NCI-H460 (cell line): ENCODE results near the gene AP3M1. TPM values are rescaled to one million over a fixed set of nuclear protein-coding genes. Genes with fewer than 3 reads are reported as not detected.

Experiments
- DNase-seq: peaks from one replicate; pipeline ENCODE4 v3.0.0-alpha.2; 2016; ENCODE audit warnings: low read depth; ENCODE audit errors: extremely low read depth
- total RNA-seq: library from RNA; depleted of rRNA; stranded (reverse); fragments of >200 nt; shearing (Covaris generic); gene quantifications from 2 replicates; pipeline ENCODE4 v1.2.3, GENCODE V29; 2014

Gene AP3M1
- total RNA-seq, 1 experiment from 2014 or later = 60.6 TPM

DNA sequence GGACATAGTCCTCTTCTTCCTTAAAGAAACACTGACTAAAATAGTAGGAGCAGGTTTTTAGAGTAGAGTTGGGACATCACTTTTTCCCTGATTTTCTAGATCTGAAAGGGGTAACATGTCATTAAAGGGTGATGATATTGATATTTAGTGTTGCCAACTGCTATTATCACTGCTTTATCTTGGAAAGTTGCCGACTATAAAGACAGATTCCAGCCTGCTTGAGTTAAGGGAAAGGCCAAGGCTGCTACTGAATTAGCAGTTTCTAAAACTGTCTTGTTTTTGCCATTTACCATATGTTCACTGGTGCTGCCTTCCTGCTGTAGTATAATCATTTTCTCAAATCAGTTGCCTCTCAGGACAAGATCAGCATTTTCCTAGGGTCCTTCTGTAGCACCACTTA lies 29.7 kb downstream of the AP3M1 start:
- no peak for DNase-seq

DNA sequence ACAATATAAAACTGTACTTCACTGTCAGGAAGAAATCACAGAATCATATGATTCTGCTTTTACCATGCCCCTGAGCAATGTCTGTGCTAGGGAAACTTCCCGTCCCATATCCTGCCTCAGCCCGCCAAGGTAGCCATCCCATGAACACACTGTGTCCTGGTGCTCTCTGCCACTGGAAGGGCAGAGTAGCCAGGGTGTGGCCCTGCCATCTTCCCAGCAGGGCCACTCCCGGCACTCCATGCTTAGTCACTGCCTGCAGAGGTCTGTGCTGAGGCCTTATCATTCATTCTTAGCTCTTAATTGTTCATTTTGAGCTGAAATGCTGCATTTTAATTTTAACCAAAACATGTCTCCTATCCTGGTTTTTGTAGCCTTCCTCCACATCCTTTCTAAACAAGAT lies 31.8 kb downstream of the AP3M1 start:
- DNase-seq = peak; percentile 54

DNA sequence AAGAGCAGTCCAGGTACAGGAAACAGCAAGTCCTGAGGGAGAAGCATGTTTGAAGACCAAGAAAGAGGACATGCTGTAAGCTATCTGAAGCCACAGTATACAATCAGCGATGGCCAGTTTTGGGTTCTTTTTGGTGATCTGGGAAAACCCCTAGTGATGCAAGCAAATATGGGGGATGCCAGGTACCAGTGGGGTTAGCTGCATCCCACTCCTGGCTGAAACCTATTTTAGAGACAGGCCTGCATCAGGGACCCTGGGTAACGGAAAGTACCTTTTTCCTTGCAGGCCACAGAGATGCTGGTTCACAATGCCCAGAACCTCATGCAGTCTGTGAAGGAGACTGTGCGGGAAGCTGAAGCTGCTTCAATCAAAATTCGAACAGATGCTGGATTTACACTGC lies 32.9 kb downstream of the AP3M1 start:
- DNase-seq = no peak

DNA sequence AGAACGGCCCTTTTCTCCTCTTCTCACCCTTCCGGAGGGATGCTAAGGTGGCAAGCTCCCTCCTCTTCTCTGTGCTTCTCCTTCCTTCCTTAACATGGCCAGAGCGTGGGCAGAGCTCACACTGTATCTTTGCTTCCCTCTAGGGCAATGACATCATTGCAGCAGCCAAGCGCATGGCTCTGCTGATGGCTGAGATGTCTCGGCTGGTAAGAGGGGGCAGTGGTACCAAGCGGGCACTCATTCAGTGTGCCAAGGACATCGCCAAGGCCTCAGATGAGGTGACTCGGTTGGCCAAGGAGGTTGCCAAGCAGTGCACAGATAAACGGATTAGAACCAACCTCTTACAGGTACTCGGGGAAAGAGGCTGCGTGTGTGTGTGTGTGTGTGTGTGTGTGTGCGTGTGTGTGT lies 36.6 kb downstream of the AP3M1 start:
- no peak for DNase-seq

DNA sequence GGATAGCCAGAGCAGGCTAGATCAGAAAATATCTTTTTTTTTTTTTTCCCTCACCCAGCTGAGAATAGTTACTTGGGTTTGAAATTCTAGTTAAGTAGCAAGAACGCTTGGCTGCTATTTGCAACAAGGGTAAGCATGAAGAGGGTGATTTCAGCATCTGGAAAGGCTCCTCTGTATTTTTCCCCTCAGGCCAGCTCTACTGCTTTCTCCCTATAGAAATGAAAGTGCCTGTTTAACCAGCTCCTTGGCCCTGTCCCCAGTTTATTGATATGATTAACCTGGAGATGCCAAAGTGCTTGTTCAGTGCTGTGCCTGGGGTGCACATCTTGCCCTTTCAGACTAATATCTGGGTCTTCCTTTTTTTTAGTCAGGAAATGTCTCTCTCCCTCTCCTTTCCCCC lies 37.1 kb downstream of the AP3M1 start:
- no peak for DNase-seq

DNA sequence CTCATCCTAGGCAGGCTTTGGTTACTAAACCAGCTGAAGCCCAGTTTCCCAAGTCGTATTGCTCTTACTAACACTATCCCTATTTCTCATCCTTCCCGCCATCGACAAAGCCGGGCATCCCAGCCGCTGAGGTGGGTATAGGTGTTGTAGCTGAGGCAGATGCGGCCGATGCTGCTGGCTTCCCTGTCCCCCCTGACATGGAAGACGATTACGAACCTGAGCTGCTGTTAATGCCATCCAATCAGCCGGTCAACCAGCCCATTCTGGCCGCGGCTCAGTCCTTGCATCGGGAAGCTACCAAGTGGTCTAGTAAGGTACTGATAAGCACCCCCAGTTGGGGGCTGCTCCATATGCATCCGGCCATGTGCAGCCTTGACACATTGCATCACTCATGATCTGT lies 38.8 kb downstream of the AP3M1 start:
- no peak for DNase-seq

DNA sequence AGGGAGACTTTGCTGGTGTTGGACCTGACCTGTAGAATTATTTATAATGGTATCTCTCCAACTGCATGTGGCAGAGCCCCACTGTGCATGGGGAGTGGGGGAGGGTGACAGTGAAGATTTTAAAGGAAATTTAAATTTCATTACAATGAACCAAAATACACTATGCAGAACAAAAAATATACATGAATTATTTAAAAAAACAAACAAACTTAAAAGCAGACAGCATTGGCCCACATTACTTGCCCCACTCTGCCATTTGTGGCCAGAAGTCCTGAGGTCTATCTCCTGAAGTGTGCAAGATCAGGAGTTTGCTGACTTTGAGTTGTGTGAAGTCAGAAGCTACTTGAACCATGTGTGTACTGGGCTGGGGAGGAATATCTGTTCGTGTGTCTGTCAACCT lies 40.5 kb downstream of the AP3M1 start:
- DNase-seq = no peak

DNA sequence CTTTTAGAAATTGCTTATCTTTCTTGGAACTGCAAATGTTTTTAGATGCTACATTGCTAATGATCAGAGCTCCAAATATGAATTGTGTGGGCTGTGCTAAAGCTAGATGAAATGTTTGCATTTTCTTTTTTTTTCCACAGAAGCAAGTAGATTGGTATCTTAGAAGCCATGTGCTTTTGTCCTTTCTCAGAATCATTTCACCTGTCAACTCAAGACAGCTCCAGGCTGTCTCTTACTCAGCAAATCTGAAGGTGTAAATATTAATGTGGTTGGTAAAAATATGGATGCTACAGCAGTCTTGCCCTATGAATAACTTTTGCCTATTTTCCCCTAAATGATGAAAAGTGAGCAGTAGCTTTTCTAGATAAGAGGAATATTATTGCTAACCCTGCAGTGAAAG lies 41.2 kb downstream of the AP3M1 start:
- no peak for DNase-seq

DNA sequence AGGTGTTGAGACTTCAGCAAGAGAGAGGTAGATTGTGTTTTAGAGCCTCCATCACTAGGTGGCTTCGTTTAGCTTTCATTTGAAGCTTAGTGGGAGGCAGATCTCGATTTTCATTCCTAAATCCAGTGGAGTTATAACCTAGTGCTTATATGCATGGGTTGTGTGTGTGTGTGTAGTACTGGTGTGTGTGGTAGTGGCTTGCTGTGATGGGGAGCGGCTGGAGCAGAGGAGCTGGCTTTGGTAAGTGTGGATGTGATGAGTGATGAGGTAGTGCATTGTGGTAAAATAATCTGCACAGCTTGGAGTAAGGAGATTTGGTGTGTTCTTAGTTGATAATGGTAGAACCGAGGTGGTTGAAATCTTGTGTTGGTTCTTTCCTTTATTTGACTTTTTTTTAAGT lies 43.2 kb downstream of the AP3M1 start:
- DNase-seq = no peak

DNA sequence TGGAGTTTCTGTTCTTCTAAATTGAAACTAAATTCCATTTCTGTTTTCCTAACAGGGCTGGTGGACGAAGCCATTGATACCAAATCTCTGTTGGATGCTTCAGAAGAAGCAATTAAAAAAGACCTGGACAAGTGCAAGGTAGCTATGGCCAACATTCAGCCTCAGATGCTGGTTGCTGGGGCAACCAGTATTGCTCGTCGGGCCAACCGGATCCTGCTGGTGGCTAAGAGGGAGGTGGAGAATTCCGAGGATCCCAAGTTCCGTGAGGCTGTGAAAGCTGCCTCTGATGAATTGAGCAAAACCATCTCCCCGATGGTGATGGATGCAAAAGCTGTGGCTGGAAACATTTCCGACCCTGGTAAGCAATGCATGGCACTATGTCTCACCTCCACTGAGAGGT lies 45.6 kb downstream of the AP3M1 start:
- DNase-seq = no peak

DNA sequence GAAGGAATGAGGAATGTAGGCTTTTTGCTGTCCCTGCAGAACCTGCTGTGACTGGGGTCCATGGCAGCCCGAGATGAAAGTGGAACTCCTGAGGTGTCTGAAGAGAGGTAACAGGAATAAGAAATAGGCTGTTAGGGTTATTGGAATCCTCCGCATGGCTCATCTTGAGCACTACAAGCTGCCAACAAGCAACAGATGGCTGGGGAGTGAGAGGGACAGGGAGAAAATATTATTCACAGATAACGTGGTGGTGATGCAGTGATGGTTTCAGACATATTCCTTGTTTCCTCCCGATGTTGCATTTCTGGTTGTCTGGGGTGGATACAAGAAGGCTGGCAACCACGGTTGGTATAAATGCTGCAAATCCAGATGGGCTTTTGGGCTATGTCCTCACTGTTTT lies 46.1 kb downstream of the AP3M1 start:
- no peak for DNase-seq

DNA sequence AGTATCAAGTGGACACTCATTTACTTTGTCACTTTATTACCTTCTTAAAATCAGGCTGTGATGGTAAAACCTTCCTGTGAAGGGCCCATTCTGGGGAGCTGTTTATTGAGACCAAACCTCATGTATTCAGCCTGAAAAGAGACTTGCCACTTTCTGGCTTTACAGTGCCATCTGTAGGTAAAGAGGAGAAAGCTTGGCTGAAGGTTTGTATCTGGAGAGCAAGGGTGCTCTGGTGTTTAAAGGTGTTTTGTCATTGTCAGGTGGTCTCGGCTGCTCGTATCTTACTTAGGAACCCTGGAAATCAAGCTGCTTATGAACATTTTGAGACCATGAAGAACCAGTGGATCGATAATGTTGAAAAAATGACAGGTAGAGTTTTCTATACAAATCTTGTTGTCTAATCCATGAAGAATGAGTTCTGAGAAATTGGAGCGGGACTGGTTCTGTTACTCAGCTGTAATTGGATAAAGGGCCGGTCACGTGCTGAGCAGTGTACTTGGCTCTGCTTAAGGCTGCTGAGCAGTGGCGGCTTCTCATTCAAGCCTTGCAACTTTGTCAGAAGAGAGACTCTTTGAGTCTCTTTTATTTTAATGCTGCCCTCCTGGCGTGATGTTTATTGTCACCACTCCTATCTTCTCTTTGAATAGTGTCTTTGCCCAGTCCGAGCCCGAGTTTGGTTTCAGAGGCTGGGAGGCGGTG lies 46.9 kb downstream of the AP3M1 start:
- DNase-seq = no peak

DNA sequence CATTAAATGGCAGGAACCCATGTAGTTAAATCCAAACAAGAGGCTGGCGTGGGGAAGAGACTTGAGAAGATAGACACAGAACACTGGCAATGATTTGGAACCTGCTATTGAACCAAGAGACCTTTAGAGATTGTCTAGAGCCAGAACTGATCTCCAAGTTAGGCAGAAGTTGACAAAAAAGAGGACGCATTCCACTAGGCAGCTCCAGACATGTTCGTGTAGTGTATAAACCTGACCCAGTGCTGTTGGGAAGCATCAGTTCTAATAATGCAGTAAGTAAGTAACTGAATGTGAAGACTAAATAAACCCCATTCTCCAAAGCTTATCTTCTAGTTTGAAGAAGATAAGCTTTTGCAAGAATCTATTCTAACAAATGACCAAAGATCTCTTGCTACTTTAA lies 50.8 kb downstream of the AP3M1 start:
- no peak for DNase-seq

DNA sequence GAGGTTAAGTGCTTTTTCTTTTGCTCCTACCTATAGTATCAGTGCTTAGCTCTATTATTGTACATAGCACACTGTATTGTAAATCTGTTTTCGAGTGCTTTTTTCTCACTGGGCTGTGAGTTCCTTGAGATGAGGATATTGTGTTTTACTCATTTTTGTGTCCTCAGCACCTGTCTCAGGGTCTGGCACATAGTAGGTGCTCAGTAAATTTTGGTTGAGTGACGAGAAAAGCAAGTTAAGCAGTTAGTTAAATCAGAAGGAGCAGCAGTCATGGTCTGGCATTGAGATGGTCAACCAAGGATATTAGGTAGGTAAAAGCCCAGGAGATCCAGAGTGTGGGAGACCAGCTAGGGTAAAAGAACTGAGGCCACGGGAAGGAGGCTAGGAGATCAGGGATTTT lies 51.2 kb downstream of the AP3M1 start:
- DNase-seq = no peak

DNA sequence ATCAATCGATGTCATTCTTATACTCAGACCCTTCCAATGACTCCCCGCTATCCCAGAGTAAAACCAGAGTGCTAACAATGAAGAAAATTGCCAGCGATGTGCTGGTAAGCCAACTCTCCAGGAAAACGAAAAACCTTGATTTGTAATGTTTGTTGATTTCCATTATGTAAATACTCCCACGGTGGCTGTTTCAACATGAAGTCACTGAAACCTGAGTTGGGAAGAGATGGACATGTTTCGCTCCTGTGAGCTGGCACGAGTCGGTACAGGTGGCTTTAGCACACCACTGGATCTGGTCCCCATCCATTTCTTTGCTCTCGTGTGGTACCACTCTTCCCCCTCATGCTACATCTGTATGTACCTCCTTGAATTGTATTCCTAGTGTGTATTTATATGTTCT lies 52.9 kb downstream of the AP3M1 start:
- no peak for DNase-seq

DNA sequence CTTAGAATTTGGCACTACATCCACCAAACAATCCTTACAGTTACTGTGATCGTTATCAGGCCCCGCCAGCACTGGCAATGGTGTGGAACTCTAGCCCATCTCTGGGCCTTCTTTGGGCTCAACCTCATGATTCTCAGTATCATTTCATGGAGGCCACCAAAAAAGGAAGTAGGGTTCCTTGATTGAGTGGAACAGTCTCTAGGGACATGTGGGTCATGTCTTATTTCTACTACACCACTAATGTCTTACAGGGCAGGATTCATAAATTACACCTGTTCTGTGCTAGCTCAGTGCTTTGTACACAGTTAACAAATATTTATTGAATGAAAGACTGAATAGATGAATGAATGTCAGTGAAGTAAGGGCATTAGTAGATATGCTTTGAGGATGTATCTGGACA lies 53.9 kb downstream of the AP3M1 start:
- no peak for DNase-seq

DNA sequence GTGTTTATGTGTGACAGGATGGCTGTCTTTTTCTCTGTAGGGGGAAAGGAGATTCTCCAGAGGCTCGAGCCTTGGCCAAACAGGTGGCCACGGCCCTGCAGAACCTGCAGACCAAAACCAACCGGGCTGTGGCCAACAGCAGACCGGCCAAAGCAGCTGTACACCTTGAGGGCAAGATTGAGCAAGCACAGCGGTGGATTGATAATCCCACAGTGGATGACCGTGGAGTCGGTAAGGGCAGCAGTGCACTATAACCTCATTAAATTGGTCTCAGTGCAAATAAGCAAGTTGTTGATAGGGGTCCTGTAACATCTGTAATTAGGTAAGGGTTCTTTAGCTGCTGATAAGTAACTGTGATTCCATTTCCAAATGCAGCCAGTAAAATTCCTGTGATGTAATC lies 56.4 kb downstream of the AP3M1 start:
- no peak for DNase-seq

DNA sequence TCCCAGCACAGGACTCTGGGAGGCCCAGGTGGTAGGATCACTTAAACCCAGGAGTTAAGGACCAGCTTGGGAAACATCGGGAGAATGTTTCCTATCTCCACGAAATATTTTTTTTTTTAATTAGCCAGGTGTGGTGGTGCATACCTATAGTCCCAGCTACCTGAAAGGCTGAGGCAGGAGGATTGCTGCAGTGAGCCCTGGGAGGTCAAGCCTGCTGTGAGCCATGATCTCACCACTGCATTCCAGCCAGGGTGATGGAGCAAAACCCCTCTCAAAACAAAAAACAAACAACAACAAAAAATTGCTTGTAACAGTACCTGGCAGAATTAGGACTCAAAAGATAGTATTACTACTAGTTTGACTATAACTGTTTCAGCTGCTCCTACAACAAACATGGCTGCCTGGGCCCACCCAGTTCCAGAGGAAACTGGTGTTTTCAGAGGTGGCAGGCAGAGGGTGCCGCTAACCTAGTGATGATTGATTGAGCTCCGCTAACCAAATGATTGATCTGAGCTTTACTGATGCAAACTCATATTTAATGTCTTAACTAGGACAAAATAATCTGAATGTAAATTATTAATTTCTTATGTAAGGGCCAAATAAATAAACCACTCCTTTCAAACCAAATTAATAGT lies 57.0 kb downstream of the AP3M1 start:
- DNase-seq = no peak

DNA sequence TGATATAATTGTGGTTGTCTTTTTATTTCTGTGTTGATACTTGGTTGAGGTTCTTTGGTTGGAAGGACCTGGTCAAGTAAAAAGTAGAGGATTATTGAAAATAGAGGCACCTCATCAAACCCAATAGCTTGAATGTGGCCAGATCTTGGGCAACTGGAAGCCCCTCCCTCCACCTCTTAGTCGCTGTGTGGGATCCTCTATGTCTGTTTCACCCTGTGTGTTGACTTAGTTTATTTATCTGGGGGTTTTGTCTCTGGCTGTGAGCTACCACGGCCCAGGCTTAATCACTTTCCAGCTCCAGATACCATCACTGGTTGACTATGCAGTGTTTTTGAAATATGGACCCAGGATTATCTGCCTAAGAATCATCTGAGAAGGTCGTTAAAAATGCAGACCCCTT lies 58.3 kb downstream of the AP3M1 start:
- DNase-seq = no peak

DNA sequence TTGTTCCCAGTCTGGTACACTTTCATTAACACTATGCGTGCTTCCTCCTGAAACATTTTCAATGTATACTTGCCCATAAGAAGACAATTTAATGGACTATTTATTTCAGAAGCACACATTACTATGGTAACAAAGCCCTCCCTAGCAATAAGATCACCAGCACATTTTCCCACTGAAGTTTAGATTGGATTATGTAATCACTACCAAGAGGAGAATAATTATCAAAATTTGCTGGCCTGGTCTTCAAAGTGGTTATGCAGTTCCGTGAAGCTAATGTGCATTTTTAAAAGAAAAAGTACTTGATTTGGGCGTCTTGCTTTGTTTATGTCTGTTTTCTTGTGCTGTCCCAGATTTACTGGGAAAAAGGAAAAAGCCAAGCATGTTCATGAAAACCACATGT lies 61.9 kb downstream of the AP3M1 start:
- DNase-seq = no peak

DNA sequence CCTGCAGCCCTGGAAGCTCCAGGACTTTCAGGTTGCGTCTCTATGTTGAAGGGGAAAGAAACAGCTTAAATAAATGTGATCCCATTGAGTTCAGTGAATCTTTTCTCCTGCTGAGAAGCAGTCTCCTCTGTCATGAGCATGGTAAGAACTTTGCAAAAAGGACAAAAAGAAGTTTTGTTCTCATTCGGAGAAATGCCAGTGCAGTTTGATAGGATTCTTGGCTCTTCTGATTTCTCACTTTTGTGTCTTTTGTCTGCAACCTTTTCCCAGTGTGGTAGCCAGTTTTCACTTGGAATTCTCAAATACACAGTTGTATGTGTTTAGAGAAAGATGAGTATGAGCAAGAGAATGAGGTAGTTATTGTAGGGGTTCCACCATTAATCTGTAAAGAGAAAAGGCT lies 64.3 kb downstream of the AP3M1 start:
- no peak for DNase-seq

DNA sequence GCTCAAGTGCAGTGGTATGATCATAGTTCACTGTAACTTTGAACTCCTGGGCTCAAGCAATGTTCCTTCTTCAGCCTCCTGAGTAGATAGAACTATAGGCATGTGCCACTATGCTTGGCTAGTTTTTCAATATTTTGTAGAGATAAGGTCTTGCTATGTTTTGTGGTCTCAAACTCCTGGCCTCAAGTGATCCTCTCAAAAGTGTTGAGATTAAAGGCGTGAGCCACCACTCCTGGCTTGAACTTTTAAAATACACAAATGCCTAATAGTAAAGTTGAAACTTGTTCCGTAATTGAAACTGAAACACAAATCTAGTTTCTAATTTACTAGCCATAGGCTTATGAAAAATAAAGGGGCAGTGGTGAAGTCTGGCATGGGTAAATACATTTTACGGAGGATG lies 65.7 kb downstream of the AP3M1 start:
- DNase-seq = no peak

DNA sequence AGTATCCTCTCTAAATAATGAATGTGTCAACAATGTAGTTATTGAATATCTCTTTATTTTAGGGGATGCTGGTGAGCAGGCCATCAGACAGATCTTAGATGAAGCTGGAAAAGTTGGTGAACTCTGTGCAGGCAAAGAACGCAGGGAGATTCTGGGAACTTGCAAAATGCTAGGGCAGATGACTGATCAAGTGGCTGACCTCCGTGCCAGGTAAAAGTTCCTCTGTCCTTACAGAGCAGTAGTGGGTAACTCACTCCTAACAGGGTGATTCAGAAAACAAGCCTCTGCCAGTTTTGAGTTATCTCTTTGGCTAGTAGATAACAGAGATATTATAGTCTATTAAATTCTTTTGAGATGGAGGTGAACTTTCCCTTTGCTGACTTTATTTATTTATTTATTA lies 67.3 kb downstream of the AP3M1 start:
- DNase-seq = no peak
